Fibroblast of mammary gland (primary cell): ENCODE measurements around the gene OSBPL10.

Experiments
- DNase-seq: peaks from one replicate; pipeline ENCODE4 v3.0.0-alpha.2; 2010; ENCODE audit warnings: low read depth
- H3K4me3 ChIP-seq: 2 replicates; pipeline ENCODE4 v1.5.1; 2011; ENCODE audit warnings: low read depth, mild to moderate bottlenecking, low read length, moderate library complexity; ENCODE audit not compliant: control insufficient read depth
- CTCF ChIP-seq: conservative IDR thresholded peaks from 2 replicates; pipeline ENCODE4 v1.5.1; 2011; ENCODE audit warnings: low read depth, low read length, inconsistent platforms; ENCODE audit not compliant: control insufficient read depth, insufficient read depth

The OSBPL10 gene

GRCh38 chr3:31952205-31952604 is 28.9 kb downstream of the OSBPL10 start:
- no peak for DNase-seq
- no peak for TF ChIP-seq CTCF
- no peak overlapping the region for H3K4me3 ChIP-seq

- DNase-seq = no peak
- no peak for TF ChIP-seq CTCF
Measured at GRCh38 chr3:31948280-31948679, 32.8 kb downstream of the OSBPL10 start.

GRCh38 chr3:31947671-31948091 is 33.4 kb downstream of the OSBPL10 start:
- no peak for TF ChIP-seq CTCF
- no peak for DNase-seq
- H3K4me3 ChIP-seq = no peak overlapping the region

More at GRCh38 chr3:31948280-31948679, 32.8 kb downstream of the OSBPL10 start:
- no peak overlapping the region for H3K4me3 ChIP-seq

- no peak overlapping the region for H3K4me3 ChIP-seq
- no peak for DNase-seq
- no peak for TF ChIP-seq CTCF
Measured at GRCh38 chr3:31947162-31947561, 33.9 kb downstream of the OSBPL10 start.

GRCh38 chr3:31946484-31947081 is 34.5 kb downstream of the OSBPL10 start:
- no peak overlapping the region for H3K4me3 ChIP-seq
- peak; percentile 51 for DNase-seq

GRCh38 chr3:31945738-31946052 is 35.4 kb downstream of the OSBPL10 start:
- H3K4me3 ChIP-seq = no peak overlapping the region
- peak; percentile 91 for DNase-seq
- no peak for TF ChIP-seq CTCF

More at GRCh38 chr3:31946484-31947081, 34.5 kb downstream of the OSBPL10 start:
- TF ChIP-seq CTCF = no peak

- DNase-seq = no peak
- no peak overlapping the region for H3K4me3 ChIP-seq
- no peak for TF ChIP-seq CTCF
Measured at GRCh38 chr3:31943041-31943440, 38.0 kb downstream of the OSBPL10 start.
